Measurements from ENCODE around the gene COX14. TPM values are rescaled to one million over a fixed set of nuclear protein-coding genes. Genes with fewer than 3 reads are reported as not detected.

COX14 gene
- total RNA-seq, 6 experiments from 2014 or later, result 37.7 to 67.5 (median 50.6) TPM

DNA sequence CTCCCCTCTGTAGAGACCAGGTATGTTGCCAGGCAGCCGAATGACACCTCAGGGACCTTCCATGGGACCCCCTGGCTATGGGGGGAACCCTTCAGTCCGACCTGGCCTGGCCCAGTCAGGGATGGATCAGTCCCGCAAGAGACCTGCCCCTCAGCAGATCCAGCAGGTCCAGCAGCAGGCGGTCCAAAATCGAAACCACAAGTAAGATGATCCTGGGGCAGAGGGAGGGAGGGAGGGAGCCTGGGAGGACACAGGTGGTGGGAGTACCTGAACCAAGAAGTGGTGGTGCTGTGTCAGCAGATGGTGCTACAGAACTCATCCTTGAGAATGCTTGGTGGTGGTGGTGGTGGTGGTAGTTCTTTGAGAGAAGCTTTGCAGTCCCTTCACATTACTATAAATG is 25.9 kb upstream of the COX14 start:
- ATAC-seq (no peak), DNase-seq (no peak)
- Histone ChIP-seq H3K9me3 (no peaks in the 10 kb centered on the region), H3K36me3 (peaks cover 0 to 43% (median 20%) of the 10 kb centered on the region in 4 donors), H3K4me3 (peak overlapping the region in 2 of 3 donors; percentile 92 to 97), H3K27me3 (no peaks in the 10 kb centered on the region), H3K4me1 (peaks cover 0 to 12% (median 2%) of the 10 kb centered on the region in 4 donors), H3K27ac (peak overlapping the region in 2 of 3 donors; percentile 81 to 90)
- TF ChIP-seq CTCF (IDR thresholded peaks at IDR 0.05) (no peak), POLR2A (IDR thresholded peaks at IDR 0.05) (no peak)
- intact Hi-C loops (cut with DNase I), result no loop called here
- 50% methylated on average over 4 of the region's 5 CpGs for WGBS (ENCODE audit: insufficient coverage, low coverage, low lambda C conversion rate, missing lambda C conversion rate)

- Histone ChIP-seq H3K27ac (no peak overlapping the region), H3K27me3 (no peaks in the 10 kb centered on the region), H3K36me3 (peaks cover 0 to 53% (median 24%) of the 10 kb centered on the region in 4 donors), H3K4me1 (peaks cover 0 to 12% (median 2%) of the 10 kb centered on the region in 4 donors), H3K9me3 (no peaks in the 10 kb centered on the region), H3K4me3 (no peak overlapping the region)
- WGBS (ENCODE audit: insufficient coverage, low coverage, low lambda C conversion rate, missing lambda C conversion rate), result 65% methylated on average over 9 of the region's 9 CpGs
- TF ChIP-seq CTCF (IDR thresholded peaks at IDR 0.05) (no peak), POLR2A (IDR thresholded peaks at IDR 0.05) (no peak)
- intact Hi-C loops (cut with DNase I), result no loop called here
- ATAC-seq, result no peak
- DNase-seq, result no peak
These were observed 24.9 kb upstream of the COX14 start for GRCh38 chr12:50087151-50087550.

DNA sequence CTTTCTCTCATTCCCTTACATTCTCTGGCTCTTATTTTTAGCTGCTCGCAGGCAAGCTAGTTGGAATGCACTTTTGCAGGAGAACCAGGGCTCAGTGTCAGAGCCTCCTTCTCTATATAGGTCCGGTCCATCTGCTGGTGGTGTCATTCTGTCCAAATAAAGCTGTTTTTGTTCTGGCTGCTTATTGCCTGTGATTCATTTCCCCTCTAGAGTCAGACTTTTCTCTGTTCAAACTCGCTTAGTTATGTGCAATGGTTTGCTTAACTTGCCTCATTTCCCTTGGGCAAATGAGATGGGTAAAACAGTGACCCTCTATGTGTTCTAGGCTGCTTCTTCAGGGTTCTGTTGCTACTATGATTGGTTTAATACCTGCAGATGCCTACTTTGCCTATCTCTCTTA is 24.0 kb upstream of the COX14 start:
- Histone ChIP-seq H3K4me1 (peaks cover 0 to 12% (median 2%) of the 10 kb centered on the region in 4 donors), H3K4me3 (no peak overlapping the region), H3K27ac (no peak overlapping the region), H3K9me3 (no peaks in the 10 kb centered on the region), H3K36me3 (peaks cover 0 to 61% (median 24%) of the 10 kb centered on the region in 4 donors), H3K27me3 (no peaks in the 10 kb centered on the region)
- 65% methylated on average over 3 of the region's 3 CpGs for WGBS (ENCODE audit: insufficient coverage, low coverage, low lambda C conversion rate, missing lambda C conversion rate)
- intact Hi-C loops (cut with DNase I), result no loop called here
- DNase-seq (no peak), ATAC-seq (no peak)
- no peak for TF ChIP-seq POLR2A (IDR thresholded peaks at IDR 0.05)
- no peak for TF ChIP-seq CTCF (IDR thresholded peaks at IDR 0.05)

DNA sequence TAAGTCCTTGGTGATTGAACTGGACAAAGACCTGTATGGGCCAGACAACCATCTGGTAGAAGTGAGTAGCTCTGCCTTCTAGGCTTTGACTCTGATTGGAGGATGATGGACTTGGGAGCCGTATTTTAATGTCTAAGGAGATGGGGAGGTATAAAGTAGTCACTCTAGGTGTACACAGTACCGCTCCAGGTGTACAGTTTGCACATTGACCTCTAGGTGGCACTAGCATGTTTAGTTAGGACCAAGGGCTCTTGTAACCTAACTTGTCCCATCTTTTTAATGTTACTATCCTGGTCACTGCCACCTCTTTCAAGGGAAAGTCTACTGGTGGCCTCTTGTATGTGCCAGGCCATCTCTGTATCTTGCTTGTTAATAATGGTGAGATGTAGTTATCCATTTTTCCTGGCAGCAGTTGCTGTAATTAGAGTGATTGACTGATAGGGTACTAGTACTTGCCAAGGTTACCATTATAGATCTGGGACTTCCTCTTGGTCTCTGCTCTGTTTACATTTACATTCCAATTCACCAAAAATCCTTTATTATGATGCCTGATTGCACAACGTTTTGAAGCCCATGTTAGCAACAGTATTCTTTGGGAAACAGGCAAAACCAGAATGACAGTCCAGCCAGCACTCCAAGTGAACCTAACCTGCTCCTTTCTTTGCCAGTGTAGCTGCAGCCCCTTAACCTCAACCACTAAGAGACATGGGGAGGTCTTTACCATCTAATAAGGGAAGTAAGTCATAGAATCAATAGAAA is 23.3 kb upstream of the COX14 start:
- intact Hi-C loops (cut with DNase I), result no loop called here
- Histone ChIP-seq H3K36me3 (peaks cover 0 to 68% (median 25%) of the 10 kb centered on the region in 4 donors), H3K27ac (no peak overlapping the region), H3K4me3 (no peak overlapping the region), H3K4me1 (peaks cover 0 to 12% (median 2%) of the 10 kb centered on the region in 4 donors), H3K27me3 (no peaks in the 10 kb centered on the region), H3K9me3 (no peaks in the 10 kb centered on the region)
- TF ChIP-seq POLR2A (IDR thresholded peaks at IDR 0.05) (no peak), CTCF (IDR thresholded peaks at IDR 0.05) (peak; percentile 78 to 86 (median 84))
- DNase-seq (no peak), ATAC-seq (peak; percentile 55 to 61 (median 58))
- 5% methylated on average over 3 of the region's 3 CpGs for WGBS (ENCODE audit: insufficient coverage, low coverage, low lambda C conversion rate, missing lambda C conversion rate)

Data from right lobe of liver (tissue), 6 donors.